HepG2 (cell line): ENCODE data around the gene CUEDC2. TPM values are rescaled to one million over a fixed set of nuclear protein-coding genes. Genes with fewer than 3 reads are reported as not detected.

Experiments used
- AKNA ChIP-seq: sonication (generic); formaldehyde crosslinking; IDR thresholded peaks from 2 replicates; pipeline ENCODE4 v1.4.0; 2020; ENCODE audit warnings: missing genetic modification reagents, borderline replicate concordance
- ARID5B ChIP-seq: IDR thresholded peaks from 2 replicates; pipeline ENCODE4 v1.4.0; 2020; ENCODE audit warnings: mild to moderate bottlenecking, missing genetic modification reagents
- ARNT2 ChIP-seq: sonication (generic); formaldehyde crosslinking; IDR thresholded peaks from 2 replicates; pipeline ENCODE4 v1.8.0; 2022; ENCODE audit warnings: mild to moderate bottlenecking, low read depth, missing genetic modification reagents, moderate library complexity
- CBX5 ChIP-seq: sonication (generic); formaldehyde crosslinking; IDR thresholded peaks from 2 replicates; pipeline ENCODE4 v1.4.0; 2020; ENCODE audit warnings: missing genetic modification reagents, borderline replicate concordance
- CREM ChIP-seq, 2 experiments: sonication (generic) in 1 of 2; formaldehyde crosslinking in 1 of 2; IDR thresholded peaks; 2 replicates each; pipeline versions ENCODE4 v1.4.0 to v1.6.1; 2016 to 2020; ENCODE audit warnings: antibody characterized with exemption in 1 of 2, mild to moderate bottlenecking in 1 of 2, missing genetic modification reagents in 1 of 2
- DMAP1 ChIP-seq: IDR thresholded peaks from 2 replicates; pipeline ENCODE4 v1.6.1; 2016
- FIP1L1 ChIP-seq: fragments of 200-400 bp; formaldehyde crosslinking; IDR thresholded peaks from 2 replicates; pipeline ENCODE4 v1.6.1; 2018; ENCODE audit warnings: low read depth, mild to moderate bottlenecking, low read length, moderate library complexity, borderline replicate concordance; ENCODE audit not compliant: insufficient read depth
- ISX ChIP-seq: sonication (generic); formaldehyde crosslinking; conservative IDR thresholded peaks from 2 replicates; pipeline ENCODE4 v1.5.0; 2020; ENCODE audit warnings: missing genetic modification reagents
- MLX ChIP-seq: IDR thresholded peaks from 2 replicates; pipeline ENCODE4 v1.6.1; 2016
- MTA1 ChIP-seq: sonication (generic); formaldehyde crosslinking; IDR thresholded peaks from 2 replicates; pipeline ENCODE4 v1.4.0; 2020; ENCODE audit warnings: missing genetic modification reagents, mild to moderate bottlenecking, borderline replicate concordance
- NR2C2 ChIP-seq: sonication (generic); formaldehyde crosslinking; IDR thresholded peaks from 2 replicates; pipeline ENCODE4 v1.4.0; 2020; ENCODE audit warnings: missing genetic modification reagents, mild to moderate bottlenecking, moderate library complexity, borderline replicate concordance
- RARG ChIP-seq: sonication (generic); formaldehyde crosslinking; IDR thresholded peaks from 2 replicates; pipeline ENCODE4 v1.4.0; 2020; ENCODE audit warnings: low read depth, mild to moderate bottlenecking, missing genetic modification reagents
- REXO4 ChIP-seq: sonication (generic); formaldehyde crosslinking; IDR thresholded peaks from 2 replicates; pipeline ENCODE4 v1.8.0; 2022; ENCODE audit warnings: missing genetic modification reagents, mild to moderate bottlenecking, borderline replicate concordance
- ZBTB43 ChIP-seq: sonication (generic); formaldehyde crosslinking; conservative IDR thresholded peaks from 2 replicates; pipeline ENCODE4 v1.4.0; 2020; ENCODE audit warnings: missing genetic modification reagents
- ZNF24 ChIP-seq: fragments of 450-650 bp; IDR thresholded peaks from 2 replicates; pipeline ENCODE4 v1.6.1; 2017; ENCODE audit warnings: antibody characterized with exemption, mild to moderate bottlenecking
- ZNF773 ChIP-seq: sonication (generic); formaldehyde crosslinking; IDR thresholded peaks from 2 replicates; pipeline ENCODE4 v1.4.0; 2020; ENCODE audit warnings: missing genetic modification reagents, borderline replicate concordance
- polyA plus RNA-seq, 8 experiments: library from polyadenylated mRNA; depleted of rRNA in 3 of 8; stranded (reverse) in 7 of 8; unstranded in 1 of 8; fragments of >200 nt; fragmentation: Illumina TruSeq in 4 of 8; extraction: Trizol in 4 of 8; gene quantifications; 2 replicates each; pipeline versions ENCODE4 v1.2.1 to v1.2.3, GENCODE V29; 2011 to 2016; ENCODE audit warnings: low read depth in 4 of 8, missing spikeins in 1 of 8, mixed read lengths in 1 of 8; ENCODE audit not compliant: insufficient read depth in 1 of 8
- total RNA-seq, 5 experiments: library from RNA; depleted of rRNA; stranded (reverse); fragments of >200 nt; fragmentation: Illumina TruSeq; extraction: Trizol; gene quantifications; 2 replicates each; pipeline ENCODE4 v1.2.3, GENCODE V29; 2016; ENCODE audit warnings: low read depth in 1 of 5

CUEDC2 gene
- total and polyA plus RNA-seq, 2 of the 13 experiments (the other 11 are each of a cell fraction or from before 2014, with no cell fraction given): 13.1 to 18.4 TPM

GRCh38 chr10:102450374-102451104 lies 18.2 kb upstream of the CUEDC2 start (continued):
- TF ChIP-seq FIP1L1: no peak
- peak; percentile 86; the same call in 1 of the 2 replicates for TF ChIP-seq ARNT2 (CRISPR knock-in tag)
- TF ChIP-seq MLX (CRISPR knock-in tag): no peak
- TF ChIP-seq CBX5: no peak
- TF ChIP-seq ISX (CRISPR knock-in tag): no peak
- peak; percentile 45; the same call in 1 of the 2 replicates for TF ChIP-seq NR2C2
- TF ChIP-seq CREM (IDR thresholded peaks at IDR 0.05): no peak
- TF ChIP-seq CREM (CRISPR knock-in tag; IDR thresholded peaks at IDR 0.05): no peak
- no peak for TF ChIP-seq ARID5B (CRISPR knock-in tag)
- TF ChIP-seq MTA1 (CRISPR knock-in tag): no peak; the same call in 1 of the 2 replicates
- TF ChIP-seq AKNA: no peak
- TF ChIP-seq DMAP1 (CRISPR knock-in tag): peak; percentile 66; the same call in 1 of the 2 replicates
- no peak for TF ChIP-seq ZNF24
- peak; percentile 19; the same call in 1 of the 2 replicates for TF ChIP-seq REXO4
- TF ChIP-seq ZBTB43 (CRISPR knock-in tag): peak; percentile 76; the same call in 1 of the 2 replicates
- no peak for TF ChIP-seq RARG (CRISPR knock-in tag)
- TF ChIP-seq ZNF773: no peak
